ENCODE results near the gene MARK4.

Gene MARK4

GRCh38 chr19:45336696-45337251, 85.7 kb downstream of the MARK4 start:
- no peak for DNase-seq (ENCODE audit: low read depth)
- TF ChIP-seq CTCF (IDR thresholded peaks at IDR 0.05; ENCODE audit: low read depth, low read length, missing control alignments): no peak
- no peak overlapping the region for H3K4me3 ChIP-seq (ENCODE audit: low read depth, low read length)

DNA sequence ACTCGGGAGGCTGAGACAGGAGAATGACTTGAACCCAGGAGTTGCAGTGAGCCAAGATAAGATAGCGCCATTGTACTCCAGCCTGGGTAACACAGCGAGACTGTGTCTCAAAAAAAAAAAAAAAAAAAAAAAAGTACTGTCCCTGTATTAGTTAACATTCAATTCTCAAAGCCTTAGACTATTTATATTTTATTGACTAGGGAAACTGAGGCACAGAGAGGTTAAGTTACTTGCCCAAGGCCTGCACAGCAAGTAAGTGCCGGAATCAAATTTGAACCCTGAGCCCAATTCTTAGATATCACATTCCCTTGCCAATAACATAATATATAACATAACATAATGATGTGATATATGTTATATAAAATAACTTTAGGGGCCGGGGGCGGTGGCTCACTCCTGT, 88.6 kb downstream of the MARK4 start:
- TF ChIP-seq CTCF (IDR thresholded peaks at IDR 0.05; ENCODE audit: low read depth, low read length, missing control alignments): no peak
- H3K4me3 ChIP-seq (ENCODE audit: low read depth, low read length): no peak overlapping the region
- DNase-seq (ENCODE audit: low read depth): no peak

GRCh38 chr19:45340232-45340898, 89.3 kb downstream of the MARK4 start, which contains the start of gene KLC3:
Gene KLC3, plus strand, starts transcription at chr19:45340750. Its CDS starts 4,792 bp downstream, at chr19:45345542.
- H3K4me3 ChIP-seq (ENCODE audit: low read depth, low read length): no peak within 1 kb of the TSS
- no peak for DNase-seq (ENCODE audit: low read depth)
- no peak for TF ChIP-seq CTCF (IDR thresholded peaks at IDR 0.05; ENCODE audit: low read depth, low read length, missing control alignments)

- H3K4me3 ChIP-seq (ENCODE audit: low read depth, low read length): no peak overlapping the region
- DNase-seq (ENCODE audit: low read depth): no peak
- TF ChIP-seq CTCF (IDR thresholded peaks at IDR 0.05; ENCODE audit: low read depth, low read length, missing control alignments): no peak
Measured at GRCh38 chr19:45340899-45341453, 89.9 kb downstream of the MARK4 start.

DNA sequence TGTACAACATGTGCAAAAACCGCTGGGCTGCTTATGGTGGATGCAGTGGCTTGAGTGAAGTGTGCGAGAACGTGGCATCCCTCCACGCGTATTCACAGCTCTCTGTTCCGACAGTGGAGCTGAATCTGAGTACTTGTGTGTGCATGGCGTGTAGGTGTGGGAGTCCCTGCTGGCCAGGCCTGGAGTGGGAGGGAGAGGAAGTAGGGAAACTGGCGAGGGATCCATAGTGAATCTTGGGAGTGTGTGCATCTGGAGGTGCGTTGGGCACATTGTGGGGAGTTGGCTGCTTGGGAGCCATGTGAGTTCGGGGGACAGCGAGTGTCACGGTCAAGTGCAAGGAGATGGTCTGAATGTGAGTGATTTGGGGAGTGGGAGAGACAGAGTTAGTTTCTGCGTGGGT, 91.8 kb downstream of the MARK4 start:
- DNase-seq (ENCODE audit: low read depth): no peak
- no peak for TF ChIP-seq CTCF (IDR thresholded peaks at IDR 0.05; ENCODE audit: low read depth, low read length, missing control alignments)
- no peak overlapping the region for H3K4me3 ChIP-seq (ENCODE audit: low read depth, low read length)

DNA sequence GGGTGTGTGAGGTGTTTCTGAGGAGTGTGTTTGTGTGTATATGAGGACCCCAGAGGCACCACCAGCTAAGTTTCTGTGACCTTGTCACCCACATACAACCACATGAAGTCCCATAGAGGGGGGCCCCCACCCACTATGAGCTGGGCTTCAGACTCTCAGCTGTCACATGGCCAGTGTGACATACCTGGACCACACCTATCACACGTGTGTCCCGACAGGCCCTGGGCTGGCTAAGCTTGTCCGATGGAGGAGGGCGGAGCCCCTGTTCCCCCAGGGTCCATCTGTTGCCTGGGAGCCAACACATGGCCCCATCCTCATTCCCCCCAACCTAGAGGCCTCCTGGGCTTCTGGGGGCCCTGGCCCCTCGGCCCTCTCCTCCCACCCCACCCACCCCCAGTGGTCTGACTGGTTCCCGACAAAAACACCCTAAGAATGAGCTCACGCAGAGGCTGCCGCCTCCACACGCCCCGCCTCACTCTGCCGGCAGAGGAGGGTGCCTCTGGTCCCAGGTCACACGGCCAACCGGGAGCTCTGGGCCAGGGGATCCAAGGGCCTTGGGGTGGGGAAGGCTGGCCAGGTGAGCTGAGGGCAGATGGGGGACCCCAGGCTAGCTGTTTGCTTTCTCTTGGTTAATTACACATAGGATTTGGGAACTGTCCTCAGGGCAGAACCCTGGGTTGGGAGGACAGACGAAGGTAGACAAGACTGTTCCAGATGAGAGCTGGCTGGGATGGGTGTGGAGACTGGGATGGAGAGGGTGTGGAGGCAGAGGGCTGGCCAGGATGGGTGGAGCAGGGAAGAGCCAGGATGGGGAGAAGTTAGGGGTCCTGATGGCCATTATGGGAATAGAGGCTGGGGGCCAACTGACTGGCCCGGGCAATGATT, 93.8 kb downstream of the MARK4 start:
- no peak for TF ChIP-seq CTCF (IDR thresholded peaks at IDR 0.05; ENCODE audit: low read depth, low read length, missing control alignments)
- no peak overlapping the region for H3K4me3 ChIP-seq (ENCODE audit: low read depth, low read length)
- DNase-seq (ENCODE audit: low read depth): no peak
